HT-29 (cell line): ENCODE measurements around the gene ATP10A. TPM values are rescaled to one million over a fixed set of nuclear protein-coding genes. Genes with fewer than 3 reads are reported as not detected.

Source experiments
- DNase-seq: peaks from one replicate; pipeline ENCODE4 v3.0.0-alpha.2; 2015; ENCODE audit warnings: low spot score
- total RNA-seq: library from RNA; depleted of rRNA; stranded (reverse); fragments of >200 nt; shearing (Covaris generic); gene quantifications from 2 replicates; pipeline ENCODE4 v1.2.3, GENCODE V29; 2014

Gene ATP10A
- total RNA-seq, 1 experiment from 2014 or later, result not detected

DNA sequence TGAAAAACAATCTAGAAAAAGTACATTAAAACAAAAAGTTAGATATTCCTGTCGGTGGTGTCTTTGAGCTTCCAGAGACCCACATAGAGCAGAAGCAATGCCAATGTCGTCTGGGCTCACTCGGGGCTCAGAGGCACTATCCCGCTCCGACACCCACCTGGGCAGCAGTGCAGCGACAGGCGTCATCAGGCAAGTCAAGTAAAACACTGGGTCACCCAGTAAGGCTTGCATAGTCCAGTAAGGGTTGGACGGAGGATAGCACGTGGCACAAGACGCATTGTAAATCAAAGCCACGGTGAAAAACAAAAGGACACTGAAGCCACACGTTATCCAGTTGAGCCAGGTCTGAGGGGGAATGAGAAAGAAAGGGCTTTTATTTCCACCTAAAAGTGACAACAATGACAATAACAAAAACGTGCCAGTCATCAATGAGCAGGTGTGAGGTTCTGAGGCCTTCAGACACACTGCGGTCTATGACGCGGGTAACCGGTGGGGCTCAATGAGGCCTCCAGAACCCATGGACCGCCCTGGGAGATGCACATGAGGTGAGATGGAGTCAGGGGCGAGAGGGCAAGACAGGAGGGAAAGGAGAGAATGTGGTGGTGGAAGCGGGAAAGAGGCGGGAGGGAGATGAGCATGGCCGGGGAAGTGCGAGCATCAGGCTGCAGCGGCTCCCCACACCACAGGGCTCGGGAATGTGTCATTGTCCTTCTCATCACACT, 183.0 kb downstream of the ATP10A start:
- no peak for DNase-seq

DNA sequence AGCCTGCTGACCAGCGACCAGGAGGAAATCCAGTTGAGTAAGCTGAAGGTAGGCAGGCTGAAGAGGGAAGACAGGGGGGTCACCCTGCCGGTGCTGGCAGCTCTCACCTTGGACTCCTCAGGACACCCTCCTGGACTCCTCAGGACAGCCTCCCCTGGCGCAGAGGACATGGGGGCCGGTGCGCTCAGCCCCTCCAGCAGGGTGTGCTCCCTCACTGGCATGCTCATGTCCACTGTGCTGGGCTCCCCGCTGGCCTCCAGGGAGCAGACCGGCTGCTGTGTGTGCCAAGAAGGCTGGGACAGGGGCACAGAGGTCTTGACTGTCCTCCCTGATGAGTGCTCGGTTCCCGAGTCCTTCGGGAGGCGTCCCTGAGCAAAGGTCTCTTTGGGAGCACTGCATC, 183.6 kb downstream of the ATP10A start:
- no peak for DNase-seq

DNA sequence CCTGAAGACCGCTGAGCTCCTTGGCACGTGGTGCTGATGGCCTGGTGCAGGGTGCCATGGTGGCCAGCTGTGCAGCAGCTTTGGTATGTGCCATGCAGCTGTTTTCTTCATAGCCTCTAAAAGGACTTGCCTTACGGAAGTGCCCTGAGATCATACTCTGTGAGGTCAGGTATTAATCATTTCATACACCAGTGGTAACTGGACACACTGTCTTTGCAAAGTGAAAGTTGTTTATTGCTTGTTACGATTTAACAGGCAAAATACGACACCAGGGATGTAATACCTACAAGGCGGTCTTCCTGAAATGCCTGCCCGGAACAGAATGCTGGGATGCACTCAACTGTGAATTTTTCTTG, 184.6 kb downstream of the ATP10A start:
- DNase-seq, result no peak

DNA sequence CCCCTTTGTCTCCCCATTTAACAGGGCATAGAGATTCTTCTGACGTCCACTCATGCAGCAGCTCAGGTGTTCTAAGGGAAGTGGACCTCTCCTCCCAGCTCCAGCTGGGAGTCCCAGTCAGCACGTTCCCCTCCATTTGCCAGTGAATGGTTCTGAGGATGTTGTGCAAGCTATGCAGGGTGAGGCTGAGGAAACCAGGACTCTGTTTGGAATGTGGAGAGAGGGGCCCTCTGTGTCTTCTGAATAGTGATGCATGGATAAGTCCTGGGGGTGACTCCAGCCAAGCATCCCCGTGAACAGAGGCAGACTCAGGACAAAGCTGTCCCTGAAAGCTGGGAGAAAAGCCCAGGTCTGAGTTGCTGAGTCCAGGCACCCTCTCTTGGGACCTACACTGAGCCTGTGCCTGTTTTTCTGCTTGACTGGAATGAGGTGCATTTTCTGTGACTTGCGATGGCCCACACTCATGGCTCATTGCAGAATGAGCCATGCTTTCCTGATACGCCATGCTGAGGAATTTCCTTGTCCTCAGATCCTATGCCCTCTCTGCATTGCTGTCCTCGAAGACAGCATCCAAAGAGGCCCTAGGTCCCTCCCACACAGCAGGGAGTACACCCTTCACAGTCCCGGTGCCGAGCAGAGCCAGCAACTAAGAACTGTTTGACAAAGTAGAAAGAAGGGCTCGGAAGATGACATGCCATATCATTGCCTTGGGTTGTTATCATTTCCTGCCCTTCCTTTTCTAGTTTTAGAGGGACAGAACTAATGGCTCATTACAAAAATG, 185.2 kb downstream of the ATP10A start:
- no peak for DNase-seq

DNA sequence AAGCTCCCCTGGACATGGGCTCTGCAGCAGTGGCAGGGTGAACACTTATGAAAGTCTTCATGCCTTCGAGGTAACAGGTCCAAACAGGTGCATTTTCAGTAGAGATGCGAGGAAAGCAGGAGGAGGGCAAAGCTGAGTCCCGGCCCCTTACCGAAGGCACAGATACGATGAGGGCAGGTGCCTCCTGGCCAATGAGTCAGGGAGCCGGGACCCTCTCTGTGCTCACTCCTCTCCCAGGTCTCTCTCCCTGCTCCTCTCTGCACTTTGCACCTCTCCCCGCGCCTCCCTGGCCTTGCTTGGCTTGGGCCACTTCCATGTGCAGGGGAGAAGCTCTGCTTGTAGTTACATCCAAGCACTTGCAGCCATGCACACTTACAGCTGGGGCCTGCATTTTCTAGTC, 187.1 kb downstream of the ATP10A start:
- no peak for DNase-seq

DNA sequence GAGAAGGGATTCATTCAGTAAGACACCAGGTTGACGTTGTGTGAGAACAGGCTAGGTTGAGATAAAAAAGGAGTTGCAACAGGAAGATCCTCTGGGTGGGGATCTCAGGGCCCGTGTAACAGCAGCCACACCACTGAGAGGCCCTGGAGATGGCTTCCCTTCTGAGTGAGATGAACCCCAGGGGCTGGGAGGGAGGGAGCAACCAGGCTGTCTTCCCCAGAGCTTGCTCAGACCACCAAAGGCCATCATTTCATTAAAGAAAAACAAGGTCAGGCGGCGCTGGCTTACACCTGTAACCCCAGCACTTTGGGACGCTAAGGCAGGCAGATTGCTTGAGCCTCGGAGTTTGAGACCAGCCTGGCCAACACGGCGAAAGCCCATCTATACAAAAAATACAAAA, 187.7 kb downstream of the ATP10A start:
- no peak for DNase-seq

DNA sequence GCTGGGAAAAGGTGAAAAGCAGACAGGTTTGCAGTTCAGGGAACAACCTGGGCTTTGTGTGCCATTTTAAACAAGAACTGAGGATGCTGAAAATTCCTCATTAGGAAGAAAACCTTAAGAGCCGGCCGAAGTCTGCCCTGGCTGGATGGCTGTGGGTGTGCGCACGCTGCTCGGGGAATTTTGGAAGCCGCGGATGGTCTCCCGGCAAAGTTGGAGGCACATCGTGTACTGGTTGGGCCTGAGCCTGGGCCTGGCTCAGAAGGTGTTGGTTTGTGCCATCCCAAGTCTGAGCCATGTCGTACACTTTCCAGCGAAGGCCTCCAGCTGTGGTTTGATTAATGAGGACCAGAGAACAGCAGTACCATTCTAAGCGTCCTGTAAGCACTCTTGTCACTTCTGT, 188.2 kb downstream of the ATP10A start:
- no peak for DNase-seq

DNA sequence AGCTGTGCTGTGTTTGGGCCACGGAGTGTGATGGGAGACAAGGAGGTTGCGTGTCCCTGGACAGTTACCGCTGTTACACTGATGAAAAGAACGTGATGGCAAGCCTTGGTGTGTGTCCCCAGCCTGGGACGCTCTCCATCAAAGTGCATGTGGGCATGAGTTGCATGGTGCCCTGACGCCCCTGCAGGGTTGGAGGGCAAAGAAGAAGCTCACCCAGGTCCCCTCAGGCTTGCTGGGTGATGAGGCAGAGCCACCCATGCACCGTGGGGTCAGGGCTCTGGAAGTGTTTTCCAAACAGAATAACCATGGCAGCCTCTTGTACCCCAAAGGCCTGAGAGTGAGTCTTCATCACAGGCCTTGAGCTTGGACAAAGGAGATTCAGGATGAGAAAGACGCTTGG, 189.2 kb downstream of the ATP10A start:
- no peak for DNase-seq

DNA sequence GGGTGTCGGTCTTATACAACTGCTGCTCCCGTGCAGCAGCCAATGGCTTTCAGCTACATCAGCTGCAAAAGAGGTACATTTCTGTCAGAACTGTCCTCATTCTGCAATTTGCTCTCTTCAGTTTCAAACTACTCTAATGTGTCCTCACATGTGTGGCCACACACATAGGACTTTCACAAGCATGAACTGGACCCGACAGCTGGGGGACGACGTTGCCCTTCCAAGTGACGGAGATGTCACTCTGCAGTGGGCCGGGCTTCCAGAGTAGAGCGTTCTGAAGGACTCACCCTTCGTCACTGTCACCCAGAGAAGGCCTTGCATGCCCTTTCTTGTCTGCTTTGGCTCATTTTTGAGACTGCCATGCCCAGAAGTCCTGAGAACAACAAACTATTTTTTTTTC, 189.8 kb downstream of the ATP10A start:
- DNase-seq, result no peak

DNA sequence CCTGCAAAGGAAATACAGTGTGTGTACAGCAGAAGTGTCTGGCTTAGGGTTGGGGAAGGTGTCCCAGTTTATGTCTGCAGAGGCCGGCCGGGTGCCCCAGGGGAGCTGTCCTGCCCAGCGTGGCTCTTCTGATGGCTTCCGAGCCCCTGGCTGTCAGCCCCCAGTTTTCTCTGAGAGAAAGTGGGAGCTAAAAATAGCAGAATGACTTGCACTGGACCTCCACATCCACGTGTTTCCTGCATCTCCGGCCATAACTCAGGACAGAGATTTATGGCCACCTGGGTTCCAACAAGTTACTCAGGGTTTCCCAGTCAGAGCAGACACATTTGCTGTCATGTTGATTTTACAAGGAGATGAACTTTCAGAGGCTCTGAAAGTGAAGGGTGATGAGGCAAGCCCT, 192.0 kb downstream of the ATP10A start:
- no peak for DNase-seq

DNA sequence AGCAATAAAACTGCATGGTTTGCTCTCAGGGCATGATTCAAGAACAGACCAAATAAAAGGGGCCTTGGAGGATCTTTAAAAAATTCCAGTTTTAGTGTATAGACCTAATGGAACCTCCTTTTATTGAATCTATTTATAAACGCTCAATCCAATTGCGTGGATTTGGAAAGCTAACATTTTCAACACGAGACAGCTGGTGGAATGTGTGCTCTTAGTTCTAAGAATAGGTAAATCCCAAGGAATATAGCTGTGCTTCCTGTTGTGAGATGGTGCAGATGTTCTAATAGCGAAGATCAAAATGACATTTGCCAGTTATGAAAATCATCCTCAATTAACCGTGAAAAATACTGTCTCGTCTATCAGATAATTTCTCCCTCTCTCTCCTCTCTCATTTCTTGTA, 192.5 kb downstream of the ATP10A start:
- no peak for DNase-seq

DNA sequence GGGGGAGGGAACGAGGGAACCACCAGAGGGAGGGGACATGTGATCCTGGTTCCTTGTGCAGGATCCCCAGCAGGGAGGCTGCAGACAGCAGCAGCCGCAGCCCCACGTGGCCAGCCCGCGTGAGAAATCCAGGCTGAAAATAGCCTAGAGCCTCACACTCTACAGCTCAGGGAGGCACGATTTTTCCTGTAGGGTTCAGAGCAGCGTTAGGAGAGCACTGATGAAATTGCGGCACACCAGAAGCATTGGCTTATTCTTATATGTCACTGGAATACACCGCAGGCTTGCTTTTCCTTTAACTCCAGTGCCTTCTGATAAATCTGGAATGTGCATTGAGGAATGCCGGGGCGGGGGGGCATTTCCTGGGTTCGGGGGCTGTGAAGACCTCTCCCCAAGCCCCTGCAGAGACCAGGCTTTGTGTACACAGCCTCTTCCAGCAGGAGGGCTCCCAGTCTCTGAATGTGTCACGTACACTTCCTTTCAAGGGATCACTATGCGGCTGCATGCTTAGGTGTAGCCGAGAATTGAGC, 193.0 kb downstream of the ATP10A start:
- no peak for DNase-seq

DNA sequence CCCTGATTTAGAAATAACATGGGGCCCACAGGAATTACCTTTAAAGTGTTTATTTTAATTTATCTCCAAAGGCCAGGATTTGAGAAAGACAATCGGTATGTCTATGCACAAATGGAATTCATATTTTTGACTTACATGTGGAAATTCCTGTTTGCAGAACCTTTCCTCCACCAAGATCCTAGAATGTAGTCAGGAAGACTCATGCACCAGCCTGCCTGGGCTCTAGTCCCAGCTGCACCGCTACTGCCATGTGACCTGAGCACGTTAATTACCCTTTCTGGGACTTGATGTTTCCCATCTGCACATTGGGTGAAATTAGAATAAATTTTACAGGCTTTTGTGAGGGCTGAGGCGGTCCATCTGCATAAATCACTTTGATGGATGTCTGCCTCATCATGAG, 194.2 kb downstream of the ATP10A start:
- DNase-seq, result no peak

DNA sequence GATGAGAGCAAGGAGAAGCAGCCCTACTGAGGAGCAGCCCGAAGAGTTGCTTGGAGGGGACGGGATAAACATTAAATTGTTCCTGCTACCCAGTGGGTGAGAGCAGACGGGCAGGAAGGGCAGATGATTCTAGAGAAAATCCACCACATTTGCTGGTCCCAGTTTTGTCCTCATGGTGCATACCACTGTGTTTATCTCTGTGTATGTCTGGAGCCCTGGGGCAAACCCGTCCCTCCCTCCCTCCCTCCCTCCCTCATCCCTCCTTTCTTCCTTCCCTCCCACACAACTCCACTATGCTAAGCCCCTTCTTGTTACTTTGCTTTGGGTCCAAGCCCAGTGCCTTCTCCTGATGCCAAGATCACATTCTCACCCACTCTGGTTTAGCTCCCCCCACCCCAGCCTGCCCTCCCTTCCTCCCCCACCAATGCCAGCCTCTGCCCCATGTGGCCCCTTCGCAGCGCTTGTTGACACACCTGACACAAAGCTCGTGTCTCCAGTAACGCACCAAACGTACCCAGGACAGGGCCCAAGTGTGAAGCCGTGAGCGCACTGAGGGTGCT, 194.8 kb downstream of the ATP10A start:
- DNase-seq, result no peak

DNA sequence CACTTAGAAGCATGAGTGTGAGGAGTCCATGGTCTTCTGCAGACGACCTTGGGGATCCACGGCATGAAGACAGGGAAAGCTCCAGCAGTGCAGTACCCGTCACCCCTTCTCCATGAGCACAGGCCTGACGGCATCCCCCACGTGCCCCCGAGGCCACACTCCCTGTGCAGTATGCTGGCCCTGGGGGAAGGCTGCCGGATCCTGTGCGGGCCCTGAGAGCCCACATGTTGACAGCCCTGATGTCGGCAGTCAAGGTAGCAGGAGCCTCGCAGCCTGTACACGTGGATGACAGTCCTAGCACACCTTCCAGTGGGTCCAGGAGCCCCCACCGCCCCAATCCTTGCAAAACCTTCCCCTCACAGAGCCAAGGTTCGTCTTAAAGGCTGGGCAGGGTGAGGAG, 195.3 kb downstream of the ATP10A start:
- no peak for DNase-seq

DNA sequence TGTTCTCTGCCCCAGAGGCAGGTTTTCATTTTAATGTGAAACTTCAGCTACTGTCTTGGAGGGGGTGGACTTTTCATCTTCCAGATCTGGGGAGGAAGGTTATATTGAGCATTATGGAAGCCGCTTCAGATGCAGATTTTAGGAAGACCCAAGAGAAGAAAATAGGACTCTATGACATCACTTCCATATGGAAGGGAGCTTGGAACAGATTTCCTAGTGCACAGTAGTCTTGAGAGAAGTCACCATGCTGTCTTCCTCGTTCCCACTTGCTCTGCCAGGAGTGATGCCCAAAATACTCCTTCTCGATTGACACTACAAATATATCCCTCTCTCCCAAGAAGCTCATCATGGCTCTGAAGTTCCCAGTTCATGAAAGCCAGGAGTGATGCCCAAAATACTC, 197.2 kb downstream of the ATP10A start:
- no peak for DNase-seq

DNA sequence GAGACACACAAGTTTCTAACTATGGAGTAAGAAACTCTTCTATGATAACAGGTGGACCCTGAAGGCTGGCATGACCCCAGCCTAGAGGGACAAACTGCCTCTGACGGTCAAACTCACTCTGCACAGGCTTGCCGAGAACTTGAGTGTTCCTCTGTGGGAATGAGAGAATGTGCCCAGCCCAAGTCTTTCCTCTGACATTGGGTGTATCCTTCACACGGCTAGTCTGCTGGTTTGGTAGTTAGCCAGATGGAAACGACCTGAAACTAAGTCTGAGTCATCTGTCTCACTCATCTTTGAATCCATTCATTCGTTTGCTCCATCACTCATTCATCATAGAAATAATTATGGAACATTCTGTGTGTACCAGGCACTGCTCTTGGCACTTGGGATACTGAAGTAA, 198.4 kb downstream of the ATP10A start:
- DNase-seq, result no peak

DNA sequence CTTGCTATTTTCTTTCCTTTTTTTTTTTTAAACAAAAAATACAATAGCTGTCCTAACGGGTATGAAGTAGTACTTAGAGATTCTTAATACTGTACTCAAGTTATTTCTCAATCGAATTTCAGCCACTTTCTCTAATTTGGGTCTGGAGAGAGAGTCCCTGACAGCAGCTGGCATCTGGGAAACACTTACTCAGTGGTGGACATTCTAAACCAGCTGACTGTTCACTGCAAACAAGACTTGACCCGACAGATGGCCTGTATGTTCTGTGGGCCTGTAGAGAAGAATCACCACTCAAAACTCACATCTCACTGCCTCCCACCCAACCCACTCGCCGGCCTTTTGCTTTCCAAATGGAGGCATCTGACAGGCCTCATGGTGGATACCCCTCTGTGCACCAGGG, 199.6 kb downstream of the ATP10A start:
- DNase-seq, result no peak

DNA sequence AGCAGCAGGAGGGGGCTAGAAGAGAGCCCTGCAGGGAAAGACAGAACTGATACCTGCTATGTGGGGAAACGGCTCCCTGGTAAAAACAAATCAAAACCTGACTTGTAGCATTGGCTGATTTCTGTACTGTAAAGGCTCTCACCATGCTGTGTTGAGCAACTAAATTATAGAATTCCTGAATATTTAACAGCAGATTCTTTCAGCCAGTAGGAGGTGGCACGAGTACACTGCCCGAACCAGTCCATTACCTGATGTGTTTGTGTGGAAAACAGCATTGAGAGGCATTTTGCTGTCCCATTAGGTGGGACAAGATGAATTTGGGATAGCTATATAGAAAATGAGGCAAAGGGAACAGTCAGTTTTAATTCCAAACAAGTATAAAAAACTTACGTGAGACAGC, 201.2 kb downstream of the ATP10A start:
- no peak for DNase-seq

DNA sequence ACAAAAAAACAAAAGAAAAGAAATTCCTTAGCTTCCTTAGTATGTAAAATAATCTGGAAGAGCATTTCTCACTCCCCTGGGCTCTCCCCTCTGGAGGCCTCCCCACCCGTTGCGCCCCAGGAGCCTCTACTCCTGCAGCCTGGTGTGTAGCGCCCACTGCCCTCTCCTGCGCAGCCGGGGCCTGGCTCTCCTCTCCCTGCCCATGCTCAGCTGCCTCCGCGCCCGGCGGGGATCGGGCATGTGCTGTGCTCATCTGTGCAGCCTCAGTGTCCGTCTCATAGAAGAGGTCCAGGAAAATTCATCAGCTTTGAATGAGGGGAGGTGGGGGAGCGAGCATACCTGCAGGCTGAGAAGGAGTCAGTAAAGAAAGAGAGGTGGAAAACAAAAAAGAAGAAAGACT, 203.9 kb downstream of the ATP10A start:
- DNase-seq, result no peak

DNA sequence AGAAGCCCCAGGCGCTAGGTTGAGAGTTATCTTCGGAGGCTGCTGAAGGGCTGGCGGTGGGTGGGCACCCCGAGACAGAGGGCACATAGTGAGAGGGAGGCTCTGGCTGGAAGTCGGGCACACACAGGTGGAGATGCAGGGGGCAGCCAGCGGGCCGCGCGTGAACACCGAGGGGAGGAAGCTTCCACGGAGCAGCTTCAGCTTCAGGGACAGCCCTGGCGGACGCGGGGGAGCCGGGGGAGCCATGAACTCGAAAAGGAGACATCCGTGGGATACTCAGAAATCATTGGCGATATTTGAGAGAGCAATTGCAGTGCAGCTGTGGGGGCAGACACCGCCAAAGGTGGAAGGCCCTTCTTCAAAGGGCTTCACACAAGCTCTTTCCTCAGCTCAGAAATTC, 204.6 kb downstream of the ATP10A start:
- no peak for DNase-seq

DNA sequence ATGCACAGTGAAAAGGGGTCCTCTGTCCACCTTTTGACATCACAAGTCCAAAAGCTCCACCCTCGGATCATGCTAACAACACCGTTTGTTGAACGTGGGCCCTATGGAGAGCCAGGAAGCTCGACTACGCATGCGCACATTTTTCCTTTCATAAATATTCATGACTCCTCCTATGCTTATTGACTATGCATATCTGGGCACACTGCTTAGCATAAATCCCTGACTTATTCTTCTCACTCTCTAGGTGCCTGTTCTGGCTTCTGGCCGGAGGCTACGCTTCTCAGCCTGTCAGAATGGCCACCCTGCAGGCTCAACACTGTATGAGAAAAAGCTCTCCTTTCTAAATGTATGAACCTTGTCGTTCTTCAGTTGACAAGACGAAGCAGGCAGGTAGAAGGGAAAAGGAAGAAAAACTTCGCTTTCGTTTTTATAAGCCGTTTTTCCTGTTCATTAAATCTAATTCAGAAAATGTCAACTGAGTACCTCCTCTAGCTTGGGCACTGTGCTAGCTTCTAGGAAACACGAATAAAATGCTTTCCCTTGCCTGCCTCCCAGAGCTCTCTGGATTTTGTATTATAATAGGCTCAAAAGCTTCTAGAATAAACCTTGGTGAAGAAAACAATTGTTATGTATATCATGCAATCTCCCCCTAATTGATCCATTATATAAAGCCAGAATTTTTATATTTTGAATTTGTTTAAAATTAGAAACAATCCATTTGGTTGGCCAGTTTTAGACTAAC, 207.7 kb downstream of the ATP10A start:
- DNase-seq, result no peak
